Urinary bladder (tissue), 4 donors: ENCODE results near the gene NXPE2. TPM values are rescaled to one million over a fixed set of nuclear protein-coding genes. Genes with fewer than 3 reads are reported as not detected.
"Not testable (repeated sequence)": the region's sequence is repeated elsewhere in the genome, so short reads cannot be mapped to it uniquely, and the experiment has no call there.

Experiments used
- DNase-seq: peaks from one replicate; pipeline ENCODE4 v3.0.0-alpha.2; 2015; ENCODE audit errors: extremely low spot score
- H3K27ac ChIP-seq: one replicate; pipeline ENCODE4 v1.5.1; 2013; ENCODE audit warnings: low read depth, mild to moderate bottlenecking, moderate library complexity
- H3K36me3 ChIP-seq: one replicate; pipeline ENCODE4 v1.6.1; 2013; ENCODE audit warnings: mild to moderate bottlenecking, moderate library complexity; ENCODE audit not compliant: insufficient read depth
- H3K4me1 ChIP-seq: one replicate; pipeline ENCODE4 v1.6.1; 2013; ENCODE audit warnings: mild to moderate bottlenecking, moderate library complexity; ENCODE audit not compliant: insufficient read depth
- H3K4me3 ChIP-seq: one replicate; pipeline ENCODE4 v1.5.1; 2013; ENCODE audit warnings: low read depth, low read length
- WGBS: extraction: QIAGEN DNeasy Blood & Tissue Kit; methylation state at CpG from one replicate; pipeline ENCODE4 v1.1.7; 2013; 5-methylcytosine and 5-hydroxymethylcytosine counted together
- polyA plus RNA-seq: library from polyadenylated mRNA; stranded (reverse); fragments of 200-250 nt; gene quantifications from one replicate; pipeline ENCODE4 v1.2.3, GENCODE V29; 2013
- total RNA-seq: library from RNA; depleted of rRNA; stranded (reverse); fragments of >200 nt; gene quantifications from one replicate; pipeline ENCODE4 v1.2.3, GENCODE V29; 2014
- donor health status: healthy with polysubstance abuse.
- donor health status: healthy.

Gene NXPE2
- total RNA-seq (1.2 TPM), polyA plus RNA-seq (0.09 TPM)

DNA sequence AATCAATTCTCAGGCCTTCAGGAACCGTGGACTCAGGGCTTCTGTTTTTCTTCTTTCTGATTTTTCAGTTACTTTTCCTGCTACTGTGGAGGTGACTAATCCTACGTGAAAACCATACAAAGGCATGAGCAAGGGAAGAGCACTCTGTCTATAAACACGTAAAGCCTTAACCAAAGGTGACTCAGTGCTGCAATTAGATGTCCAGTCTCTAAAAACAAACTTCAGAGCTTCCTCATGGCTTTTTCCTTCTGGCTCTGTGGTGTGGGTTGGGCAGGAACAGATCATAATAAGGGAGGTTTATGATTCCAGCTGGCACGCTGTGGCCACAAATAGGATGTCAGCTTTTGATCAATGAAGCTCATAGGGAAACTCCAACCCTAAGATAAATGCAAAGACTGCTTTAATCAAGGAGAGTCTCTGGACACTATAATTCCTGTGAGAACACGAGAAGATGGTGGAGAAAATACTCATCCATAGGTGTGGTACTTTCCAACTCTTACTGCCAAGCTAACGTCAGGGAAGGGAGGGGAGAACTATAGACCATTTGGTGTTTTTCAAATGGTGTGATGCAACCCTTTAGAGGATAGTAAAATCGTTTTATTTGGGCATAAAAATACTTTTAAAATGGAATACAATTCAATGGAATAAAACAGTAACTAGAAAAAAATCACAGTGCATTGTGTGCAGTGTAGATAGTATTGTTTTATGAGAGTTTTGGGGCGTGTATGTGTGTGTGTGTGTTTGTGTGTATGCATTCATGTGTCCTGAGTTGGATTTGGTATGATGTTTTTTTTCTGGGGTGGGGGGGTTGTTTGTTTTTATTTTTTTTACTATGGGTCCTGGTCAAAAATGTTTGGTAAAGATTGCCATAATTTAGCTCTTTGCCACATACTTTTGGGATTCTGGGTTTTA, at the start of gene NXPE2:
Gene NXPE2 (plus strand): TSS at position 403 of the 912 bp plus-strand sequence. CDS start 49 bp downstream, at position 452.
- Histone ChIP-seq H3K4me1 (no peaks in the 10 kb centered on the region), H3K36me3 (no peaks in the 10 kb centered on the region), H3K27ac (peak within 1 kb of the TSS; percentile 38), H3K4me3 (no peak within 1 kb of the TSS)
- DNase-seq, result no peak
- WGBS, result 44% methylated on average over 8 of the region's 8 CpGs

DNA sequence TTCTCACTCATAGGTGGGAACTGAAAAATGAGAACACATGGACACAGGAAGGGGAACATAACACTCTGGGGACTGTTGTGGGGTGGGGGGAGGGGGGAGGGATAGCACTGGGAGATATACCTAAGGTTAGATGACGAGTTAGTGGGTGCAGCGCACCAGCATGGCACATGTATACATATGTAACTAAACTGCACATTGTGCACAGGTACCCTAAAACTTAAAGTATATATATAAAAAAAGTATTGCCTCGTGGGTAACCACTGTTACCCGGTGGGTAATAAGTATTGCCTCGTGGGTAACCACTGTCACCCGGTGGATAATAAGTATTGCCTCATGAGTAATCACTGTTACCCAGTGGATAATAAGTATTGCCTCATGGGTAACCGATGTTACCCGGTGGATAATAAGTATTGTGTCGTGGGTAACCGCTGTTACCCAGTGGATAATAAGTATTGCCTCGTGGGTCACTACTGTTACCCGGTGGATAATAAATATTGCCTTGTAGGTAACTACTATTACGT, 46.8 kb upstream of the NXPE2 start:
- not testable (repeated sequence) for H3K4me1 ChIP-seq, DNase-seq, H3K27ac ChIP-seq, H3K36me3 ChIP-seq, H3K4me3 ChIP-seq
- 97% methylated on average over 13 of the region's 13 CpGs for WGBS

GRCh38 chr11:114639440-114639839, 38.9 kb upstream of the NXPE2 start:
- not testable (repeated sequence) for H3K4me3 ChIP-seq, H3K27ac ChIP-seq, H3K4me1 ChIP-seq, DNase-seq, H3K36me3 ChIP-seq
- 97% methylated on average over 6 of the region's 6 CpGs for WGBS

DNA sequence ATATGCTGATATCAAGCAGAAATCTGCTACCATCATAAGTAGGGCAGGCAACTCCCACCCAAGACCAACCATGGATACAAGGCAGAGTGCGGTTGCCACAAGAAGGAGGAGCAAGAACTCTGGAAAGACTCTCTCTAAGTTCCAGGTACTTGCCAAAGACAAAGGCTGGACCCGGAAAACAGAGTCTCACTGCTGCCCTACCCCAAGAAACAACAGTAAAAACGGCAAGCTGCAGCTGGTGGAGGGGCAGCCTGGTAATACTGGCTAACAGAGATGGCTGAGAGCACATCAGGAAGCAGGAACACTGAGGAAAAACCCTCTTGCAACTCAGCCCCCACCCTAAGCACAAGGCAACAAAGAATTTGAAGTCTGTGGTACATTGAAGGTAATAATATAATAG, 27.7 kb upstream of the NXPE2 start:
- 80% methylated on average over 3 of the region's 3 CpGs for WGBS

DNA sequence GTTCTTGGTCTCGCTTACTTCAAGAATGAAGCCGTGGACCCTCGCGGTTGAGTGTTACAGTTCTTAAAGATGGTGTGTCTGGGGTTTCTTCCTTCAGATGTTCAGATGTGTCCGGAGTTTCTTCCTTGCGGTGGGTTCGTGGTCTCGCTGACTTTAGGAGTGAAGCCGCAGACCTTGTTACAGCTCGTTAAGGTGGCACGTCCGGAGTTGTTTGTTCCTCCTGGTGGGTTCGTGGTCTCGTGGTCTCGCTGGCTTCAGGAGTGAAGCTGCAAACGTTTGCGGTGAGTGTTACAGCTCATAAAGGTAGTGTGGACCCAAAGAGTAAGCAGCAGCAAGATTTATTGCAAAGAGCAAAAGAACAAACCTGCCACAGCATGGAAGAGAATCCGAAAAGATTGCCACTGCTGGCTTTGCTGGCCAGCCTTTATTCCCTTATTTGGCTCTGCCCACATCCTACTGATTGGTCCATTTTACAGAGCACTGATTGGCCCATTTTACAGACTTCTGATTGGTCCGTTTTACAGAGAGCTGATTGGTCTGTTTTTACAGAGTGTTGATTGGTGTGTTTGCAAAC, 27.1 kb upstream of the NXPE2 start:
- 93% methylated on average over 19 of the region's 19 CpGs for WGBS
- H3K36me3 ChIP-seq, result no peaks in the 10 kb centered on the region
- no peak for DNase-seq
- H3K27ac ChIP-seq, result no peak overlapping the region
- no peaks in the 10 kb centered on the region for H3K4me1 ChIP-seq
- no peak overlapping the region for H3K4me3 ChIP-seq

More for the DNA sequence above, 27.7 kb upstream of the NXPE2 start:
- H3K4me3 ChIP-seq, result no peak overlapping the region
- no peaks in the 10 kb centered on the region for H3K4me1 ChIP-seq
- no peak overlapping the region for H3K27ac ChIP-seq
- H3K36me3 ChIP-seq, result no peaks in the 10 kb centered on the region
- no peak for DNase-seq

- no peaks in the 10 kb centered on the region for H3K36me3 ChIP-seq
- H3K4me3 ChIP-seq, result no peak overlapping the region
- WGBS, result 45% methylated on average over 2 of the region's 2 CpGs
- no peak overlapping the region for H3K27ac ChIP-seq
- no peaks in the 10 kb centered on the region for H3K4me1 ChIP-seq
- no peak for DNase-seq
These were observed 25.2 kb upstream of the NXPE2 start for GRCh38 chr11:114653148-114653547.

GRCh38 chr11:114664641-114665040, 13.7 kb upstream of the NXPE2 start:
- H3K36me3 ChIP-seq, result no peaks in the 10 kb centered on the region
- no peak overlapping the region for H3K27ac ChIP-seq
- no peak overlapping the region for H3K4me3 ChIP-seq
- DNase-seq, result no peak
- WGBS, result 42% methylated on average over 2 of the region's 2 CpGs
- no peaks in the 10 kb centered on the region for H3K4me1 ChIP-seq

- DNase-seq, result no peak
- 75% methylated on average over 2 of the region's 2 CpGs for WGBS
- Histone ChIP-seq H3K36me3 (no peaks in the 10 kb centered on the region), H3K4me3 (no peak overlapping the region), H3K4me1 (no peaks in the 10 kb centered on the region), H3K27ac (no peak overlapping the region)
These were observed 11.6 kb upstream of the NXPE2 start for GRCh38 chr11:114666760-114667159.

GRCh38 chr11:114668109-114668508, 10.2 kb upstream of the NXPE2 start:
- no peak overlapping the region for H3K4me3 ChIP-seq
- no peaks in the 10 kb centered on the region for H3K36me3 ChIP-seq
- no peak for DNase-seq
- H3K27ac ChIP-seq, result no peak overlapping the region
- no peaks in the 10 kb centered on the region for H3K4me1 ChIP-seq

- H3K36me3 ChIP-seq, result no peaks in the 10 kb centered on the region
- no peak for DNase-seq
These were observed 4.7 kb upstream of the NXPE2 start for GRCh38 chr11:114673661-114674060.

GRCh38 chr11:114679505-114679904, 1.2 kb downstream of the NXPE2 start:
- H3K36me3 ChIP-seq, result no peaks in the 10 kb centered on the region
- no peak overlapping the region for H3K4me3 ChIP-seq
- no peaks in the 10 kb centered on the region for H3K4me1 ChIP-seq
- WGBS, result 89% methylated on average over 4 of the region's 4 CpGs
- no peak overlapping the region for H3K27ac ChIP-seq
- no peak for DNase-seq

More at GRCh38 chr11:114673661-114674060, 4.7 kb upstream of the NXPE2 start:
- Histone ChIP-seq H3K27ac (no peak overlapping the region), H3K4me3 (no peak overlapping the region), H3K4me1 (no peaks in the 10 kb centered on the region)

GRCh38 chr11:114683007-114683406, 4.7 kb downstream of the NXPE2 start:
- Histone ChIP-seq H3K36me3 (no peaks in the 10 kb centered on the region), H3K27ac (no peak overlapping the region), H3K4me3 (no peak overlapping the region), H3K4me1 (no peaks in the 10 kb centered on the region)
- DNase-seq, result no peak
- 93% methylated on average over 1 of the region's 1 CpG for WGBS

DNA sequence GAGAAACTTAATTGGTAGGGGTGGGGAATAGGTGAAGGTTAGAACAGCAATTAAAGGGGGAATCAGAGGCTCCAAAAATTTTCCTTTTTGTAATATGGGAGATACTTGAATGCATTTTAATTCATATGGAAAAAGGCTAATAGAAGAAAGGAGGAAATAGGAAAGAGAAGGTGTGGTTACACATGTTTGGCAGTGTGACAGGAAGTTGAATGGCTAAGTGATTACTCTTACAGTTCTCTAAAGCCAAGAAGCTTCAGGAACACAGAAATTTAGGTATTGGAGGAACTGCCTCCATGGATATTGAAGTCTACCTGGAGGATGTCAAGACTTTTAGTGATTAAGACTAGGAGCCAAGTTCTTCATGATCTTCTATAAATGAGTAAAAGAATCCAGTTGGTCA, 6.3 kb downstream of the NXPE2 start:
- no peak for DNase-seq

GRCh38 chr11:114685097-114685496, 6.8 kb downstream of the NXPE2 start:
- no peak for DNase-seq
- Histone ChIP-seq H3K4me3 (no peak overlapping the region), H3K27ac (no peak overlapping the region), H3K4me1 (no peaks in the 10 kb centered on the region), H3K36me3 (no peaks in the 10 kb centered on the region)
- 94% methylated on average over 1 of the region's 1 CpG for WGBS

More for the DNA sequence above, 6.3 kb downstream of the NXPE2 start:
- Histone ChIP-seq H3K4me3 (no peak overlapping the region), H3K4me1 (no peaks in the 10 kb centered on the region), H3K27ac (no peak overlapping the region), H3K36me3 (no peaks in the 10 kb centered on the region)
